Loucy (cell line): ENCODE results near the gene UPF2.

Source experiments
- H2AFZ ChIP-seq: fragments of 200-600 bp; sonication (generic); 2 replicates; pipeline ENCODE4 v1.6.0; 2016; ENCODE audit warnings: antibody characterized with exemption, mild to moderate bottlenecking, low read length, moderate library complexity
- H3F3A ChIP-seq: fragments of 200-600 bp; 2 replicates; pipeline ENCODE4 v1.6.0; 2016; ENCODE audit warnings: antibody characterized with exemption, low read depth, mild to moderate bottlenecking
- H3K27me3 ChIP-seq: fragments of 200-600 bp; sonication (generic); 2 replicates; pipeline ENCODE4 v1.6.1; 2014; ENCODE audit warnings: low read length, mild to moderate bottlenecking; ENCODE audit not compliant: insufficient read depth, poor library complexity, severe bottlenecking
- H3K36me3 ChIP-seq: fragments of 200-600 bp; sonication (generic); 2 replicates; pipeline ENCODE4 v1.6.1; 2016; ENCODE audit warnings: low read length; ENCODE audit not compliant: insufficient read depth
- H3K4me1 ChIP-seq: fragments of 200-600 bp; sonication (generic); 2 replicates; pipeline ENCODE4 v1.5.1; 2014; ENCODE audit warnings: low read length, mild to moderate bottlenecking; ENCODE audit not compliant: insufficient read depth, poor library complexity, severe bottlenecking
- H3K4me2 ChIP-seq: fragments of 200-600 bp; sonication (generic); 2 replicates; pipeline ENCODE4 v1.6.0; 2014; ENCODE audit warnings: antibody characterized with exemption, low read length, low read depth, mild to moderate bottlenecking; ENCODE audit not compliant: poor library complexity, severe bottlenecking
- H3K4me3 ChIP-seq: fragments of 200-600 bp; sonication (generic); 2 replicates; pipeline ENCODE4 v1.5.1; 2014; ENCODE audit warnings: low read length, mild to moderate bottlenecking, mixed read lengths; ENCODE audit not compliant: poor library complexity, severe bottlenecking
- H3K79me2 ChIP-seq: fragments of 200-600 bp; sonication (generic); 2 replicates; pipeline ENCODE4 v1.6.1; 2014; ENCODE audit warnings: low read length; ENCODE audit not compliant: insufficient read depth
- H3K9ac ChIP-seq: fragments of 200-600 bp; sonication (generic); 2 replicates; pipeline ENCODE4 v1.6.0; 2014; ENCODE audit warnings: mild to moderate bottlenecking, low read depth, low read length, moderate library complexity; ENCODE audit not compliant: poor library complexity, severe bottlenecking
- H3K9me2 ChIP-seq: fragments of 200-600 bp; sonication (generic); replicated peaks from 2 replicates; pipeline ENCODE4 v1.6.1; 2016; ENCODE audit warnings: low read depth, low read length, mixed read lengths
- H3K9me3 ChIP-seq: fragments of 200-600 bp; sonication (generic); 2 replicates; pipeline ENCODE4 v1.6.1; 2014; ENCODE audit warnings: mild to moderate bottlenecking, antibody characterized with exemption, low read length, low read depth; ENCODE audit not compliant: insufficient read depth
- H4K20me1 ChIP-seq: fragments of 200-600 bp; sonication (generic); 2 replicates; pipeline ENCODE4 v1.6.0; 2014; ENCODE audit warnings: antibody characterized with exemption, low read length, mild to moderate bottlenecking; ENCODE audit not compliant: insufficient read depth, poor library complexity, severe bottlenecking
- EZH2phosphoT487 ChIP-seq: fragments of 200-600 bp; IDR thresholded peaks from 2 replicates; pipeline ENCODE4 v1.6.1; 2018; ENCODE audit warnings: antibody characterized with exemption, mild to moderate bottlenecking, moderate library complexity, borderline replicate concordance
- TF ChIP-seq, protein P1 (sequence below): fragments of 200-600 bp; sonication (generic); conservative IDR thresholded peaks from 2 replicates; pipeline ENCODE4 v1.5.1; 2014; ENCODE audit warnings: mild to moderate bottlenecking, antibody characterized with exemption, low read length

UPF2 gene

DNA sequence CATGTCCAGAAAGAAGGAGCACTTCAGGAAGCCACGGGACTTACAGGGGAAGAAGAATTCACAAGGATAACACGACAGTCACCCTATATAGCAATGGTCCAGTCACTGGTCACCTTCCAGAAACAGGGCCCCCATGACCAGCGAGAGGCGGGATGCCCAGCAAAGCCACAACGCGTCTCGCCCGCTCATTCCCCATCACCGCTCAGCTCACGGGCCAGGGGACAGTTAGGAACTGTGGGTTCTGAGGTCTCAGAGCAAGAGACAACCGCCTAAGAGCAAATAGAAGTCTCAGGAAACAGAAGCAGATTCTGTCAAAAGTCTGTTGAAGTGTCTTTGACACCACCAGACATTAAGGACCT is 147.5 kb downstream of the UPF2 start:
- Histone ChIP-seq H3K9me2 (no peaks in the 10 kb centered on the region), H3K4me3 (no peak overlapping the region), H3K4me1 (no peaks in the 10 kb centered on the region), H2AFZ (no peak overlapping the region), H3K9me3 (no peaks in the 10 kb centered on the region), H3K4me2 (no peak overlapping the region), H3K36me3 (no peaks in the 10 kb centered on the region), H3F3A (no peaks in the 10 kb centered on the region), H4K20me1 (no peaks in the 10 kb centered on the region), H3K9ac (no peak overlapping the region), H3K27me3 (no peaks in the 10 kb centered on the region), H3K79me2 (no peaks in the 10 kb centered on the region)
- TF ChIP-seq, protein P1, sequence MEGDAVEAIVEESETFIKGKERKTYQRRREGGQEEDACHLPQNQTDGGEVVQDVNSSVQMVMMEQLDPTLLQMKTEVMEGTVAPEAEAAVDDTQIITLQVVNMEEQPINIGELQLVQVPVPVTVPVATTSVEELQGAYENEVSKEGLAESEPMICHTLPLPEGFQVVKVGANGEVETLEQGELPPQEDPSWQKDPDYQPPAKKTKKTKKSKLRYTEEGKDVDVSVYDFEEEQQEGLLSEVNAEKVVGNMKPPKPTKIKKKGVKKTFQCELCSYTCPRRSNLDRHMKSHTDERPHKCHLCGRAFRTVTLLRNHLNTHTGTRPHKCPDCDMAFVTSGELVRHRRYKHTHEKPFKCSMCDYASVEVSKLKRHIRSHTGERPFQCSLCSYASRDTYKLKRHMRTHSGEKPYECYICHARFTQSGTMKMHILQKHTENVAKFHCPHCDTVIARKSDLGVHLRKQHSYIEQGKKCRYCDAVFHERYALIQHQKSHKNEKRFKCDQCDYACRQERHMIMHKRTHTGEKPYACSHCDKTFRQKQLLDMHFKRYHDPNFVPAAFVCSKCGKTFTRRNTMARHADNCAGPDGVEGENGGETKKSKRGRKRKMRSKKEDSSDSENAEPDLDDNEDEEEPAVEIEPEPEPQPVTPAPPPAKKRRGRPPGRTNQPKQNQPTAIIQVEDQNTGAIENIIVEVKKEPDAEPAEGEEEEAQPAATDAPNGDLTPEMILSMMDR = no peak
- TF ChIP-seq EZH2phosphoT487 = no peak

- H3K4me2 ChIP-seq = no peak overlapping the region
- H3K4me1 ChIP-seq = no peaks in the 10 kb centered on the region
- no peaks in the 10 kb centered on the region for H3F3A ChIP-seq
- no peaks in the 10 kb centered on the region for H3K9me2 ChIP-seq
- no peaks in the 10 kb centered on the region for H3K79me2 ChIP-seq
- no peak overlapping the region for H3K4me3 ChIP-seq
- H2AFZ ChIP-seq = no peak overlapping the region
- no peaks in the 10 kb centered on the region for H3K9me3 ChIP-seq
- no peaks in the 10 kb centered on the region for H3K36me3 ChIP-seq
- H3K9ac ChIP-seq = no peak overlapping the region
- TF ChIP-seq, protein P1 = no peak
- TF ChIP-seq EZH2phosphoT487 = no peak
- no peaks in the 10 kb centered on the region for H3K27me3 ChIP-seq
- H4K20me1 ChIP-seq = no peaks in the 10 kb centered on the region
Measured at GRCh38 chr10:11894381-11895107, 148.1 kb downstream of the UPF2 start.

DNA sequence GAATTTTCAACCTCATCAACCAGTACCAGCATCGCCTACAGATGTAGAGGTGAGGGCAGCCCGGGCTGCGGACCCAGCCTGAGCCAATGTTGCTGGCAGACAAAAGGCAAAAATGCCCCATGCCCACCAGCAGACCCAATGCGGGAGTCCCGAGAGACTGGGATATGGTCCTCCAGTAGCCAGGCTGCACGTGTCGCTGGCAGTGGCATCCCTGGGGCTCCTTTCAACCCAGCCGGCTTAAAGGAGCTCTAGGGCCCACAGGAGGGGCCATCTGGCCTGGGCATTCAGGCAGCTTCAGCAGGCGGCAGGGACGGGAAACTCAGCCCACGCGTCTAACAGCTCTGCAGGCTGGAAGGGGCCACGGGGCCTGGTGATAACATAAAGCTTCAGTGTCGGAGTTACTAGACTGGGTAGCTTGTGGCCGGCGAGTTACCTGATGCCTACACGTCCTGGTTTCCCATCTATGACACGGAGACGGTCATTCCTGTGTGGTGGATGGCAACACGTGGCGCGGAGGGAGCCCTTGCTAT is 148.8 kb downstream of the UPF2 start:
- no peaks in the 10 kb centered on the region for H3K9me2 ChIP-seq
- TF ChIP-seq, protein P1 = no peak
- TF ChIP-seq EZH2phosphoT487 = no peak
- no peaks in the 10 kb centered on the region for H4K20me1 ChIP-seq
- H3K27me3 ChIP-seq = no peaks in the 10 kb centered on the region
- no peaks in the 10 kb centered on the region for H3K9me3 ChIP-seq
- H3K4me3 ChIP-seq = no peak overlapping the region
- H3K36me3 ChIP-seq = no peaks in the 10 kb centered on the region
- H3K4me2 ChIP-seq = no peak overlapping the region
- H3F3A ChIP-seq = no peaks in the 10 kb centered on the region
- H3K9ac ChIP-seq = no peak overlapping the region
- no peak overlapping the region for H2AFZ ChIP-seq
- no peaks in the 10 kb centered on the region for H3K79me2 ChIP-seq
- H3K4me1 ChIP-seq = no peaks in the 10 kb centered on the region
